Measurements from ENCODE around the gene FUT3.

- TF ChIP-seq, protein P1, sequence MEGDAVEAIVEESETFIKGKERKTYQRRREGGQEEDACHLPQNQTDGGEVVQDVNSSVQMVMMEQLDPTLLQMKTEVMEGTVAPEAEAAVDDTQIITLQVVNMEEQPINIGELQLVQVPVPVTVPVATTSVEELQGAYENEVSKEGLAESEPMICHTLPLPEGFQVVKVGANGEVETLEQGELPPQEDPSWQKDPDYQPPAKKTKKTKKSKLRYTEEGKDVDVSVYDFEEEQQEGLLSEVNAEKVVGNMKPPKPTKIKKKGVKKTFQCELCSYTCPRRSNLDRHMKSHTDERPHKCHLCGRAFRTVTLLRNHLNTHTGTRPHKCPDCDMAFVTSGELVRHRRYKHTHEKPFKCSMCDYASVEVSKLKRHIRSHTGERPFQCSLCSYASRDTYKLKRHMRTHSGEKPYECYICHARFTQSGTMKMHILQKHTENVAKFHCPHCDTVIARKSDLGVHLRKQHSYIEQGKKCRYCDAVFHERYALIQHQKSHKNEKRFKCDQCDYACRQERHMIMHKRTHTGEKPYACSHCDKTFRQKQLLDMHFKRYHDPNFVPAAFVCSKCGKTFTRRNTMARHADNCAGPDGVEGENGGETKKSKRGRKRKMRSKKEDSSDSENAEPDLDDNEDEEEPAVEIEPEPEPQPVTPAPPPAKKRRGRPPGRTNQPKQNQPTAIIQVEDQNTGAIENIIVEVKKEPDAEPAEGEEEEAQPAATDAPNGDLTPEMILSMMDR (IDR thresholded peaks at IDR 0.05; ENCODE audit: low read depth, low read length, missing input control) = no peak
- peak in 1 of 2 donors; percentile 22 for TF ChIP-seq RAD21 (IDR thresholded peaks at IDR 0.05)
- peak; percentile 87 to 91 for TF ChIP-seq JUND (IDR thresholded peaks at IDR 0.05)
- TF ChIP-seq, protein P2, sequence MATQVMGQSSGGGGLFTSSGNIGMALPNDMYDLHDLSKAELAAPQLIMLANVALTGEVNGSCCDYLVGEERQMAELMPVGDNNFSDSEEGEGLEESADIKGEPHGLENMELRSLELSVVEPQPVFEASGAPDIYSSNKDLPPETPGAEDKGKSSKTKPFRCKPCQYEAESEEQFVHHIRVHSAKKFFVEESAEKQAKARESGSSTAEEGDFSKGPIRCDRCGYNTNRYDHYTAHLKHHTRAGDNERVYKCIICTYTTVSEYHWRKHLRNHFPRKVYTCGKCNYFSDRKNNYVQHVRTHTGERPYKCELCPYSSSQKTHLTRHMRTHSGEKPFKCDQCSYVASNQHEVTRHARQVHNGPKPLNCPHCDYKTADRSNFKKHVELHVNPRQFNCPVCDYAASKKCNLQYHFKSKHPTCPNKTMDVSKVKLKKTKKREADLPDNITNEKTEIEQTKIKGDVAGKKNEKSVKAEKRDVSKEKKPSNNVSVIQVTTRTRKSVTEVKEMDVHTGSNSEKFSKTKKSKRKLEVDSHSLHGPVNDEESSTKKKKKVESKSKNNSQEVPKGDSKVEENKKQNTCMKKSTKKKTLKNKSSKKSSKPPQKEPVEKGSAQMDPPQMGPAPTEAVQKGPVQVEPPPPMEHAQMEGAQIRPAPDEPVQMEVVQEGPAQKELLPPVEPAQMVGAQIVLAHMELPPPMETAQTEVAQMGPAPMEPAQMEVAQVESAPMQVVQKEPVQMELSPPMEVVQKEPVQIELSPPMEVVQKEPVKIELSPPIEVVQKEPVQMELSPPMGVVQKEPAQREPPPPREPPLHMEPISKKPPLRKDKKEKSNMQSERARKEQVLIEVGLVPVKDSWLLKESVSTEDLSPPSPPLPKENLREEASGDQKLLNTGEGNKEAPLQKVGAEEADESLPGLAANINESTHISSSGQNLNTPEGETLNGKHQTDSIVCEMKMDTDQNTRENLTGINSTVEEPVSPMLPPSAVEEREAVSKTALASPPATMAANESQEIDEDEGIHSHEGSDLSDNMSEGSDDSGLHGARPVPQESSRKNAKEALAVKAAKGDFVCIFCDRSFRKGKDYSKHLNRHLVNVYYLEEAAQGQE (IDR thresholded peaks at IDR 0.05) = peak; percentile 84
- no peak for TF ChIP-seq YY1 (IDR thresholded peaks at IDR 0.05)
- TF ChIP-seq EGR1 (IDR thresholded peaks at IDR 0.05; ENCODE audit: low read depth in 2 of 2) = peak in 1 of 2 donors; percentile 42
- TF ChIP-seq TAF1 (conservative IDR thresholded peaks at IDR 0.05) = no peak
- TF ChIP-seq ATF3 (IDR thresholded peaks at IDR 0.05) = peak; percentile 41
- TF ChIP-seq MAX (IDR thresholded peaks at IDR 0.05) = peak; percentile 14
- peak; percentile 29 for TF ChIP-seq SP1 (IDR thresholded peaks at IDR 0.05)
- TF ChIP-seq HNF4A (conservative IDR thresholded peaks at IDR 0.05) = no peak
- TF ChIP-seq, protein P3, sequence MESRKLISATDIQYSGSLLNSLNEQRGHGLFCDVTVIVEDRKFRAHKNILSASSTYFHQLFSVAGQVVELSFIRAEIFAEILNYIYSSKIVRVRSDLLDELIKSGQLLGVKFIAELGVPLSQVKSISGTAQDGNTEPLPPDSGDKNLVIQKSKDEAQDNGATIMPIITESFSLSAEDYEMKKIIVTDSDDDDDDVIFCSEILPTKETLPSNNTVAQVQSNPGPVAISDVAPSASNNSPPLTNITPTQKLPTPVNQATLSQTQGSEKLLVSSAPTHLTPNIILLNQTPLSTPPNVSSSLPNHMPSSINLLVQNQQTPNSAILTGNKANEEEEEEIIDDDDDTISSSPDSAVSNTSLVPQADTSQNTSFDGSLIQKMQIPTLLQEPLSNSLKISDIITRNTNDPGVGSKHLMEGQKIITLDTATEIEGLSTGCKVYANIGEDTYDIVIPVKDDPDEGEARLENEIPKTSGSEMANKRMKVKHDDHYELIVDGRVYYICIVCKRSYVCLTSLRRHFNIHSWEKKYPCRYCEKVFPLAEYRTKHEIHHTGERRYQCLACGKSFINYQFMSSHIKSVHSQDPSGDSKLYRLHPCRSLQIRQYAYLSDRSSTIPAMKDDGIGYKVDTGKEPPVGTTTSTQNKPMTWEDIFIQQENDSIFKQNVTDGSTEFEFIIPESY (IDR thresholded peaks at IDR 0.05) = peak; percentile 99
- peak; percentile 3 to 26 for TF ChIP-seq RXRA (IDR thresholded peaks at IDR 0.05)
- TF ChIP-seq GABPA (IDR thresholded peaks at IDR 0.05 in 1 of 2, conservative IDR thresholded peaks at IDR 0.05 in 1 of 2) = no peak
These were observed 23.2 kb downstream of the FUT3 start for GRCh38 chr19:5827891-5828660.
